Stimulated activated CD4-positive, alpha-beta T cell treated with anti-CD3 and anti-CD28 coated beads, Interleukin-1b, Interleukin-23, amount 100 ng/mL, for 48 hours (primary cell): ENCODE data around the gene GPC1.

ENCODE experiments used
- DNase-seq: peaks from one replicate; pipeline ENCODE4 v3.0.0-alpha.2; 2020

GPC1 gene

DNA sequence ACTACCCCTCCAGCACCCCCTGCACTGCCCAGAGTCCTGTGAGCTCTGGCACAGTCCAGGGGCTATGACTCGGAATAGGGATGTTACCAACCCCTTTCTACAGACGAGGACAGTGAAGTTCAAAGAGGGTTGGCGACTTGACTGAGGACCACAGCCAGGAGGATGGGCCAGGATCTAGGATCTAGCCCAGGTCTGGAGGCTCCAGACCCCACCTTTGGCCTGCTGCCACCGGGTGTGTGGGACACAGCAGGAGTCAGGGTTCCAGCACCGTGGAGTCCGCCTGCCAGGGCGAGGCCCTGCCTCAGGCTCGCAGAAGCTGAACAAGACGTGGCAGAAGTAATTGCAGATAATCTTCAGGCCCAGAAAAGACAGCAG, 37.9 kb upstream of the GPC1 start:
- no peak for DNase-seq

DNA sequence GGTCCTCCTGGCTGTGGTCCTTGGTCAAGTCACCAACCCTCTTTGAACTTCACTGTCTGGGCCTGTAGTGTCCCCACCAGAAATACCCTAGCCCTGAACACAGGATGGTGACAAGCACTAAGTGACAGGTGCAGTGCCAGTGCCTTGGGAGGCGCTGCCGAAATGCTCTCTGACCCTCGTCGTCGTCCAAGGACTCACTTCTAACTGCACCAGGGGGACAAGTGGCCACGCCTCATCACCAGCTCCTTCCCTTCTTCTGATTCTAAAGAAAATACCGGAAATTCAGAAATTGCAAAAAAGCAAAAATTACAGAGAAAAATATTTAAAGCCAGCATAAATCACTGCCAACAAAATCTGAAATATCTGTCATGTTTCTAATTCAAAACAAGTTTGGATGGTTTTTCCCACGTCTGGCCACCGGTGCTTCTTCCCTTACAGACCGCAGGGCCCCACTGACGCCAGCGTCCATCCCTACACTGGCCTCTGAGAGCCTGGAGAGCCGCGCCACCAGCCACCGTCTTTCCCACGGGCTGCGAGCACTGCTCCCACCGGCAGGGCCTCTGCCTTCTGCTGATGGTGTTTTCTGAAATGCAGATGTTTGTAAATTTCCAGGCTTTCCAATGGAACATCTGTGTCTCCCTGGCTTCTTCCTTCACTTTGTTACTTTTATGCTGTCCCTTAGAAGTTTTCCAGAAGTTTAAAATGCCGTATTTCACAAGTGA, 37.4 kb upstream of the GPC1 start:
- no peak for DNase-seq

DNA sequence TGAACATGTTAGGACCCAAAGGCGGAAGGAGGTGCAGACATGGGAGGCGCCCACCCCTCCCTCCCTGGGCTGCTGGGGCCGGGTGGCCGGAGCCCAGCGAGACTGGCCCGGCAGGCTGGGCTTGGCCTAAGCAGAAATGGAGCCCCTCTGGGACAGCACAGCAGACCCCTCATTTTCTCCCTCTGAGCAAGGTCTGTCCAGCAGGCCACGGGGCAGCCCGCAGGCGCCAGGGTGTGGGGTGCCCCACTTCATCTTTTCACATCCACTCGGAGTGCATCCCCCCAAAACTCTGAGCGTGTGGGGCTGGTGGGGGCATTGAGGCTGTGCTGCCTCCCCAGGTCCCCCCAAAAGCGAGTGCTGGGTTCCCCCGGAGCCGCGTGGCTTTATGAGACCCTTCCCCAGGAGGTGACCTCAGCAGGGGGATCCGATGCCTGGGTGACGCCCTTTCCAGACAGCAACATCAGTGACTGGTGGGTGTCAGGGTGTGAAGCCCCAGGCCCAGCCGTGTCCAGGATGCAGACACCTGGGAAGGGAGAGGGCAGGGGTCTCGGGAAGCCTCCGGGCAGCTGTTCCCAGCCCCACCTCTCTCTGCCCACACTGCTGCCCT, 36.7 kb upstream of the GPC1 start:
- DNase-seq = no peak

DNA sequence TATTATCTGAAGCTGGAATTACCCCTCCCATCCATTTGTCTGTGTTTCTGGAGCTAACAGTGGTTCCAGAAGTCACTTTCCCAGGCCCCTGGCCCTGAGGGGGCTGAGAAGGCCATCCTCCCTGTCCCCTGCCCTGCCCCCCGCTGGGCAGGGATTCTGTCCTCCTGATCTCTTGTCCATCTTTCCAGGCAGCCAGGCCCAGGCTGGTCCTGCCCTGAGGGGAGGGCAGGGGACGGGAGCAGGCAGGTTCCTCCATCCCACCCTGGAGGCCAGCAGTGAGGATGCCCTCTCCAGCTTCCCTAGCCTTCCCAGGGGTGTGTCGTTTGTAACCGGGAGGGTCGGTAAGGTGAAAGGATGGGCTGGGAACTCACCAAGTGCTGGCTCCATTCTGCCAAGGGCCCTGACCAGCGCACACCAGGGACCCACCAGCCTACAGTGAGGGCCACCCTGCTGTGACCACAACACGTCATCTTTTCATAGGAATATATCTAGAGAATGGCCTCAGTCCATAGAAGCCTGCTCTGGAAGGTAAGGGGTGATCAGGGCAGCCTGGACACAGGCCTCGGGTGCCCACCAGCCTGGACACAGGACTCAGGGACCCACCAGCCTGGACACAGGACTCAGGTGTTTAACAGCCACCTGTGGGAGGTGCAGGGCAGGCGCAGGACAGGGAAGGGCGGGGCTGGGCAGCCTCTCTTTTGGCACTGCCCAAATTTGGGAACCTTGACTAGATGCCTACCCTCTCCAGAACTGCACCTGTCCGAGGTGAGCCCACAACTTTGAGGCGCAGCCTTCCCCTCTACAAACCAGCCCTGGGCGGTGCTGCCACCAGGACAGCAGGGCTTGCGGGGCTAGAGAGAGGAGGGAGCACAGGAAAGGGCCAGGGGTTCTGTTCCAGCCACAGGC, 35.8 kb upstream of the GPC1 start:
- DNase-seq = no peak

DNA sequence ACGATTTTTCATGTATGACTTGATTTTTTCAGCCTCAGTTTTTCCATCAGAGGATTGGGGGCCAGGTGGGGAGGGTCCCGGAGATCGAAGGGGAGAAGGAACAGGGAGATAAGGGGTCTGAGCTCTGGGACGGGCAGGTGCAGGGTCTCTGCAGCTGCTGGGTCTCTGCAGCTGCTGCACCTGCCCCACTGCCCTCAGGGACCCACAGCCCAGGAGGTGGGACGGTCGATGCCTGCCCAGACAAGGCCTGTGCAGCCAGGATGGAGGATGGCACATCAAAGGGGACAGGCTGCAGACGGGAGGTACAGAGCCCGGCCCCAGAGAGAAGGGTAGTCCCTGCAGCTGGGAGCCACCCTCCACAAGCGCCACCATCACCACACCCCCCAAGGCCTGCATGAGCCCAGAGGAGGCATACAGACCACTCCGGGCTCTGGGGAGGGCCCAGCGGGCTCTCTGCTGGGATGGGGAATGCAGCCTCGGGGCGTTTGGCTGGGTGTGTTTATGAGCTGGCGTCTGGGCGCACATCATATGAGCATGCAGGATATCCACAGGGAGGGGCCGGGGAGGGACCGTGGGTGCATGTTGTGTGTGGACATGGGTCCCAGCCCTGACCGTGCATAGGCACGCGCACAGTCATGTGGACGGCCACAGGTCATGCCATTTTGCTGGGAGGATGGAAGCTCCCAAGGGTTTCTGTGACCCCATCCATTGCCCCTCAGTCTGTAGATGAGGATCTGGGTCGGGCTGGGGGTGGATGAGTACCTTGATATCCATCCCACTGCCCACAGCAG, 34.9 kb upstream of the GPC1 start:
- DNase-seq = no peak

DNA sequence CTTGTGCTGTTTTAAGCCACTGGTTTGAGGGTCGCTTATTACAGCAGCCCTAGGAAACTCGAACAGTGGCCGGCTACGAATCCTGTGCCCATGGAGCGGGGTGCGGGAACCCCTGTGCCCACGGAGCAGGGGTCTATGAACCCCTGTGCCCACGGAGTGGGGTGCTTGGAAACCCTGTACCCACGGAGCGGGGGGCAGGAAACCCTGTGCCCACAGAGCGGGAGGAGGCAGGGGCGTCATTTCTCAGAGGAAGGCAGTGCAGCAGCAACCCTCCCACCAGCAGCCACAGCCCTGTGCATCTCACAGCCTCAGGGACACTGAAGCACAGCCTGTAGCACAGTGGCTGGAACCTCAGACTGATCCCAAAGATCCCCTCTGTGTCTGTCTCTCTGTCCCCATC, 34.2 kb upstream of the GPC1 start:
- DNase-seq = no peak

DNA sequence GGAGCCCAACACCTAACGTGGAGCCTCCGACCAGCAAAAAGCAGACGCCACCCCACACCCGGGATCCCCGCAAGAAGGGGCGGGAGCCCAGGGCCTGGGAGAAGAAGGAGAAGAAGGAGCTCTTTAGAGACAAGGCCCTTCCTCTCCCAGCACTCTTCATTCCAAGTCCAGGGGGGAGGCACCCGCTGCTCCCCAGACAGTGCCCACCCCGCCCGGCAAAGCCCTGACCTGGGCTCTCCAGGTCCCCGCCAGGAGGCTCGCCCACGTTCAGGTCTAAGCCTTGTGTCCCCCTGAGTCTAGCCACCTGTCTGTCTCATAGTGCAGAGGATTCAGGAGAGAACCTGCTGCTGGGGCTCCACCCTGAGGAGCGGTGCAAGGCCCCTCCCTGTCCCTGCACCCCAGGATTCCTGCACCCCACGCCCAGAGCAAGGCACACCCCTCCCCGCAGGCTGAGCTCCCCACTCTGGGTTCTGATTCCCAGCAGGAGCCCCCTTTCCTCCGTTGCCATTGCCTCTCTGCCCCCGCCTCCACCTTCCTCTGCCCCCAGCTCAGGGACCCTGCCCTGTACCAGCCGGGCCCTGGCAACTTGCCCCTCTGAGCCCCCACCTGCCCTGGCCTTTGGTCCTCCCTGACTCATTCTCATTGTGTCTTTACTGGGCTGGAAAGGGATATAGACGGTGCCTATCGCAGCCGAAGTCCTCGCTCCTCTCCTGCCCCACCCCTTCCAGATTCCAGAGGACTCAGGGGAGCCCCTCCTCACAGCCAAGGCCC, 33.5 kb upstream of the GPC1 start:
- DNase-seq = no peak

DNA sequence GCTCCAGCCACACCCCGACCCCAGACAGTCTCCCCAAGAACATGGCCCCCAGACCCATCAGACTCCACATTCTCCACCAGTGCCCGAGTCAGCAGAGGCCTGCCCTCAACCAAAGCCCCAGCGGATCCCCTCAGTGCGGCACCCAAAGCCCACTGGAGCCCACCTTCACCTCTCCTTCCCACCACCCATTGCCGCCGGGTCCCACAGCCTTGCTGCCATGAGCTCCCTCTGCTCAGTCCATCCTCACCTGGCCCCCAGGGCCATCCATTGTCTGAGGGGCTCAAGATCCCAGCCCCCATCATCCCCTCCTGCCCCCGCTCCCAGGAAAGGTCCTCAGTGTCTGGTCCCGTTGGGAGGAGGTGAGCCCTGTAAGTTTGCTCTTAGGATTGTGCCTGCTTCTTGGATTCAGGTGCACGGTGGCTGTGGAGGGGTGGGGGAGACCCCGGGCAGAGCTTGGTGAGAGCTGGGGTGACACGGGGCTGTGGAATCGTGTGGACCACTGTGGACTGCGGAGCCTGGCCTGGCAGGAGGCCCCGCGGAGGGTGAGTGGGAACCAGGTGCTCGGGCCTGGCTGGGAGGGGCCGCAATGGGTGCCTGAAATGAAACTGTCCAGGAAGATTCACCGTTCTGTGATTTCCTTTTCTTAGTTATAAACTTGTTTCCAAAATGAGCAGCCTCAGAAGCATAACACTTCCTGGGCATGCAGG, 32.7 kb upstream of the GPC1 start:
- DNase-seq = no peak

DNA sequence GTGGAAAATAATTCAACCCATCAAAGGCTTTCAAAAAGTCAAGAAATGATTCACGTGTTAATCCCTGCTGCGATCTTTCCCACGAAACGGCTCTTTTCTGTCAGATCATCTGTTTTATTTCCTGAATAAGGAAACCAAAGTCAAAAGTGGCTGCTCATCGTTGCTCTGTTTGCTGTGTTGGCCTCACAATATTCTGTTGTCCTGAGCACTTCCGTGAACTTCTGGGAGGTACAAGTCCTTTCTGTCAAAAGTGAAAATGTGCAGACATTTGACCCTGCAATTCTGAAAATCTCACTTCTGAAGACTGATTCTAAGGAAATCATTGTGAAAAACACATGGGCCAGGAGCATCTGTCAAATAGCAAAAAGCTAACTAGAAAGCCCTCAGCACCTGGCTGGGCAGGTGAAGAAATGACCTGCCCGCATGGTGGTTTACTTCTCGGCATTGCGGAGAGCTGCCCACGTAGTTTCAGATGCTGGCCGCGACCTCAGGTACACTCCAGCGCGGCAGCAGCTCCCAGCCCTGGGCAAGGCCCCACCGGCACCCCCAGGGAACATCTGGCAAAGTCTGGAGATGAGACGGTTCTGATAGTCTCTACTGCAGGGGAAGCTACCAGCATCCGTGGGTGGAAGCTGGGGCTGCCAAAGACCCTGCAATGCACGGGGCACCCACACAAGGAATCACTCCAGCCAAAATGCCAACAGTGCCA, 31.9 kb upstream of the GPC1 start:
- no peak for DNase-seq

DNA sequence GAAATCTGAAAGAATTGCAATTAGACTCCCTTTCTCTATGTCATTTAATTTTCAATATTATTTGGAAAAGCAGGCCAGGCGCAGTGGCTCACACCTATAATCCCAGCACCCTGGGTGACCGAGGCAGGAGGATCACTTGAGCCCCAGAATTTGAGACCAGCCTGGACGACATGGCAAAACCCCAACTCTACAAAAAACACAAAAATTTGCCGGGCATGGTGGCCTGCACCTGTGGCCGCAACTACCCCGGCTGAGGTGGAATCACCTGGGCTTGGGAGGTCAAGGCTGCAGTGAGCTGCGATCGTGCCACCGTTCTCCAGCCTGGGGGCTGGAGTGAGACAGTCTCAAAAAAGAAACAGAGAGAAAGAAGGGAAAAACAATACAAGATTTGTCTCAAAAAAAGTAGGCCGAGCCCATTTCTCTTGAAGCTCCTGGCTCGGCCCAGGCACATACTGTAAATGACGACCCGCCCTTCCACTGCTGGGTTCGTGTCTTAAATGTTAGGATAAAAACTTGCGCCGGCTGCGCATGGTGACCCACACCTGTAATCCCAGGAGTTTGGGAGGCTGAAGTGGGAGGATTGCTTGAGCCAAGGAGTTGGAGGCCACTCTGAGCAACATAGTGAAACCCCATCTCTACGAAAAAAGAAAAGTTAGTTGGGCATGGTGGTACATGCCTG, 31.1 kb upstream of the GPC1 start:
- DNase-seq = no peak

DNA sequence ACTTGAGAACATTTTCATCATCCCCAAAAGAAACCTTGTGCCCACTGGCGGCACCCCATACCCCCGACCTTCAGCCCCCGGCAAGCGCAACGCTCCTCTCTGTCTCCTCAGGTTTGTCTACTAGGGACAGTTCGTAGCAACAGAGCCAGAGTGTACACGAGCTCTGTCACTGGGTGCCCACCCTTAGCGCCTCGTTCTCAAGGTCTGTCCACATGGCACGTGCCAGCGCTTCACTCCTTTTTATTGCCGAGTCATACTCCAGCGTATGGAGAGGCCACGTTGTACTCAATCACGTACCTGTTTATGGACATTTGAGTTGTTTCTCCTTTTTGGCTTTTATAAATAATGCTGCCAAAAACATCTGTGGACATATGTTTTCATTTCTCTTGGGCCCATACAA, 30.3 kb upstream of the GPC1 start:
- no peak for DNase-seq

DNA sequence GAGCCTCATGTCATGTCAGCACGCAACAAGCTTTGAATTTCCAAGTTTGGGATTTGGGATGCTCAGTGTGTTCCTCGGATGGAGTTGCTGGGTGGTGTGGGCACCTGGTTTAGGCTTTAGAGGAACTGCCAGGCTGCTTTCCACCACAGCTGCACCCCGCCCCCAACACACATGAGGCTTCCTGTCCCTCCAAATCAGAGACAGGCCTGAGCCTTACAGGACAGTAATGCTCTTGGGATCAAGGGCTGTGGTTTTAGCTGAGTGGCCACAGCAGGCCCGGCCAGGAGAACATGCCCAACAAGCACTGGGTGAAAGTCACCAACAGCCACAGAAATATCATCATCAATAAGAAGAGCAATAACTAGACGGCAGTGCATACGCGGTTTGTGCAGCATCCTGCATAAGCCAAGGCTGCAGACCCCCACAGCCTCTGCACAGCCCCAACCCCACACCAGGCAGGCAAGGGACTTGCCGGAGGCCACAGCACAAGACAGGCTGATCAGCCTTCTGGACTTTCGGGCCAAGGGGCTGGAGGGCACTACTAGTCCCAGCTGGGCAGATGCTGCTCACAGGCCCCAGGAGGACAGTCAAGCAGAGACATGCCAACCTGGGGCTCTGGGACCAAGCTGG, 29.7 kb upstream of the GPC1 start:
- no peak for DNase-seq

DNA sequence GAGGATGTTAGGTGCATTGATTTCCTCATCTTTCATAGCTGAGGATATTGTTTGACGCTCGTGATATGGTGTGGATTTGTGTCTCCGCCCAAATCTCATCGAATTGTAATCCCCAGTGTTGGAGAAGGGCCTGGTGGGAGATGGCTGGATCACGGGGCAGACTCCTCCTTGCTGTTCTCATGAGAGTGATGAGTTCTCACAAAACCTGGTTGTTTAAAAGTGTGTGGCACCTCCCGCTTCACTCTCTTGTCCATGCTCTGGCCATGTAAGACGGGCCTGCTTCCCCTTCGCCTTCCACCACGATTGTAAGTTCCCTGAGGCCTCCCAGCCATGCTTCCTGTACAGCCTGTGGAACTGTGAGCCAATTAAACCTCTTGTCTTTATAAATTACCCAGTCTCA, 28.4 kb upstream of the GPC1 start:
- DNase-seq = no peak

DNA sequence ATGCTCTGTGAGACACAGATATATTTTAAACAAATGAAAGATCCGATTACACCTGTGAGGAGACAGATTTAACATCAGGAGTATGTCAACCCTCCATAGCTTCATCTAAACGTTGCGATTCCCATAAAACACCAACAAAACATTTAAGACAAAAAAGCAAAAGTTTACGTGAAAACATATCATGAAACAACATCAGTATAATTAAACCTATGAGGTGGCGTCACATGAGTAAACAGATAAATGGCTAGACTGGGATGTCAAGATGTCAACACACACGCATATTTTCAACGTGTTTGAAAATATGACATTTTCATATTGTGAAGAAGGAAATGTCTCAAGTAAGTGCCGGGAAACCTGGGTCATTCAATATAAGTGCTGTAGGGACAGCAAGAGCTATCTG, 25.5 kb upstream of the GPC1 start:
- no peak for DNase-seq

DNA sequence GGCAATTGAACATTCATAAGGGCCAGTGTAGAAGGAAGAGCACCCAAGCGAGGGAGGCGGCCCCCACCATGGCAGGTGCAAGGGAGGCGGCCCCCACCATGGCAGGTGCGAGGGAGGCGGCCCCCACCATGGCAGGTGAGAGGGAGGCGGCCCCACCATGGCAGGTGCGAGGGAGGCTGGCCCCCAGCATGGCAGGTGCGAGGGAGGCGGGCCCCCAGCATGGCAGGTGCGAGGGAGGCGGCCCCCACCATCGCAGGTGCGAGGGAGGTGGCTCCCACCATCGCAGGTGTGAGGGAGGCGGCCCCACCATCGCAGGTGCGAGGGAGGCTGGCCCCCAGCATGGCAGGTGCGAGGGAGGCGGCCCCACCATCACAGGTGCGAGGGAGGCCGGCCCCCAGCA, 24.7 kb upstream of the GPC1 start:
- no peak for DNase-seq

DNA sequence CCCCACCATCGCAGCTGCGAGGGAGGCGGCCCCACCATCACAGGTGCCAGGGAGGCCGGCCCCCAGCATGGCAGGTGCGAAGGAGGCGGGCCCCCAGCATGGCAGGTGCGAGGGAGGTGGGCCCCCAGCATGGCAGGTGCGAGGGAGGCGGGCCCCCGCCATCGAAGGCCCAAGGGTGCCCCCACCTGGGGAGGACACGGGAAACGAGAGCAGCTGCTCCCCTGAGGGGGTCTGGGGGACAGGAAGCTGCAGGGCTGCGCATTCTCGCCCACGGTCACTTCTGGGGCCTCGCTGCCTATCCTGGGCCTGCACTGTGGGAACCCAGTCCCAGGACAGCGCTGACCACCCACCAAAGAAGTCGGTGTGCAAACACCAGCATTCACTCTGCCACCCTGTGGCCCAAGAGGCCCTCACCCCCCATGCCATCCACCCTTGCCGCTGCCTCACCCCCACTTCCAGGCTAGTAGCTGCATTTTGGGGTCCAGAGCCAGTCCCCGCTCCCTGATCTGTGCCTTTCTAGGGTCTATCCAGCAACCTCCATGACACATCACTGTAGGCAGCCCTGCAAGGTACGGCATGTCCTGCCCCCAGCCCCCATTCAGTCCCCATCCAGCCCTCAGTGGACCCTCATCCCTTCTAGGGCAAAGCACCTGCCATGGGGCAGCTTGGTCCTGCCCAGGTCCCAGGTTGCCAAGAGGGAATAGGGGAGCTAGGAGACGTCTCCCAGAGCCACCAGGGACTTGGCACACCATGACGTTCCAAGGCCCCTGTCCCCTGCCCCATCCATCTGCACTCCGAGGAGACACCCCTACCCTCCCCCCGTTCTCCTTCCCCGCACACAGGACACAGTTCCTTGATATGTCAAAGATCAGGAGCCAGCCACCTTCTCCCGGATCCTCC, 24.0 kb upstream of the GPC1 start:
- DNase-seq = no peak

DNA sequence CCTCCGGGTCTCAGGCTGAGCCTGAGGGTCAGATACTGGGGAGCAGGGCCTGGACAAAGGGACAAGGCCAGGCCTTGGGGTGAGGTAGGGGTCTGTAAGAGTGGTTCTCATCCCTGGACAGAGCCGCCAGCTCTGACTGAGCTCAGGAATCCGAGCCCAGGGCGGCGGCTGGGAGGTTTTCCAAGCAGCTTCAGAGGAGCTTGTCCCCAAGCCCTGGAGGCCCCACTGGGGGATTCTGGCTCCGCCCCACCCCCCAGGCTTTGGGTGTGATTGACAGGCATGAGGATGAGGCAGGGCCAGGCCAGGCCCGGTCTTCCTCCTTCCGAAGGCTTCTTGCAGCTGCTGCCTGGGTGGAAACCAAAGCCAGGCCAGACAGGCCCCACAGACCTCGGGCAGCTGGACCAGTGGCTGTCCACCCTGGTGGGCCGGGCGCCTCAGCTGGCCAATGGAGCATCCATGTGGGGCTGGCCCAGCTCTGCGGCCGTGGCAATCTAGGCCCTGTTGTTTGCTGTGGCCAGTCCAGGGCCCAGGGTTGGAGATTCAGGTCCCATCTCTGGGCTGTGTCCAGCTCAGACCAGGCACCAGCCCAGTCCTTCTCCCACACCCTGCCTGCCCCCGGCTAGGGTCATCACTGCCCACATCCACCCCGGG, 23.1 kb upstream of the GPC1 start:
- no peak for DNase-seq
